MM.1S (cell line): ENCODE results near the gene RAB24.

Experiments used
- DNase-seq: peaks from one replicate; pipeline ENCODE4 v3.0.0-alpha.2; 2015
- H2AFZ ChIP-seq: fragments of 300-600 bp; sonication (generic); 2 replicates; pipeline ENCODE4 v1.6.0; 2016; ENCODE audit warnings: antibody characterized with exemption, low read length
- H3F3A ChIP-seq: fragments of 300-600 bp; sonication (generic); 2 replicates; pipeline ENCODE4 v1.6.1; 2016; ENCODE audit warnings: mild to moderate bottlenecking, antibody characterized with exemption, low read length, moderate library complexity, mixed read lengths; ENCODE audit not compliant: insufficient read depth
- H3K27ac ChIP-seq: fragments of 300-600 bp; sonication (generic); 2 replicates; pipeline ENCODE4 v1.5.1; 2016; ENCODE audit warnings: mild to moderate bottlenecking, low read length
- H3K27me3 ChIP-seq: fragments of 300-600 bp; sonication (generic); replicated peaks from 2 replicates; pipeline ENCODE4 v1.6.0; 2016; ENCODE audit warnings: low read length; ENCODE audit not compliant: insufficient read depth
- H3K36me3 ChIP-seq: fragments of 300-600 bp; sonication (generic); replicated peaks from 2 replicates; pipeline ENCODE4 v1.6.1; 2016; ENCODE audit warnings: mild to moderate bottlenecking, low read length, mixed read lengths; ENCODE audit not compliant: insufficient read depth
- H3K4me1 ChIP-seq: fragments of 300-600 bp; sonication (generic); 2 replicates; pipeline ENCODE4 v1.6.1; 2016; ENCODE audit warnings: low read length, mixed read lengths
- H3K4me2 ChIP-seq: fragments of 300-600 bp; sonication (generic); 2 replicates; pipeline ENCODE4 v1.6.0; 2016; ENCODE audit warnings: low read depth, low read length
- H3K4me3 ChIP-seq: fragments of 300-600 bp; sonication (generic); 2 replicates; pipeline ENCODE4 v1.5.1; 2016; ENCODE audit warnings: low read length, mixed read lengths
- H3K79me2 ChIP-seq: fragments of 300-600 bp; sonication (generic); 2 replicates; pipeline ENCODE4 v1.6.1; 2016; ENCODE audit warnings: mixed run types, low read length, mixed read lengths
- H3K9ac ChIP-seq: fragments of 300-600 bp; sonication (generic); 2 replicates; pipeline ENCODE4 v1.6.1; 2016; ENCODE audit warnings: low read length, mixed read lengths
- H3K9me2 ChIP-seq: fragments of 300-600 bp; sonication (generic); replicated peaks from 2 replicates; pipeline ENCODE4 v1.6.1; 2016; ENCODE audit warnings: mild to moderate bottlenecking, low read length, mixed read lengths; ENCODE audit not compliant: insufficient read depth
- H3K9me3 ChIP-seq: fragments of 300-600 bp; sonication (generic); replicated peaks from 2 replicates; pipeline ENCODE4 v1.6.1; 2016; ENCODE audit warnings: mild to moderate bottlenecking, low read length, mixed read lengths; ENCODE audit not compliant: insufficient read depth
- H4K20me1 ChIP-seq: fragments of 300-600 bp; sonication (generic); 2 replicates; pipeline ENCODE4 v1.6.1; 2016; ENCODE audit warnings: mild to moderate bottlenecking, low read length, moderate library complexity, mixed read lengths; ENCODE audit not compliant: insufficient read depth
- EZH2 ChIP-seq: fragments of 300-600 bp; sonication (generic); optimal IDR thresholded peaks from 2 replicates; pipeline ENCODE3; 2017; ENCODE audit warnings: low read depth, mild to moderate bottlenecking, antibody characterized with exemption, low read length, mixed read lengths
- EZH2phosphoT487 ChIP-seq: fragments of 300-600 bp; sonication (generic); IDR thresholded peaks from 2 replicates; pipeline ENCODE4 v1.6.1; 2018; ENCODE audit warnings: antibody characterized with exemption, low read length
- TF ChIP-seq, protein P1 (sequence below): fragments of 300-600 bp; sonication (generic); IDR thresholded peaks from 2 replicates; pipeline ENCODE4 v1.5.1; 2016; ENCODE audit warnings: antibody characterized with exemption, low read length, mixed read lengths

RAB24 gene

DNA sequence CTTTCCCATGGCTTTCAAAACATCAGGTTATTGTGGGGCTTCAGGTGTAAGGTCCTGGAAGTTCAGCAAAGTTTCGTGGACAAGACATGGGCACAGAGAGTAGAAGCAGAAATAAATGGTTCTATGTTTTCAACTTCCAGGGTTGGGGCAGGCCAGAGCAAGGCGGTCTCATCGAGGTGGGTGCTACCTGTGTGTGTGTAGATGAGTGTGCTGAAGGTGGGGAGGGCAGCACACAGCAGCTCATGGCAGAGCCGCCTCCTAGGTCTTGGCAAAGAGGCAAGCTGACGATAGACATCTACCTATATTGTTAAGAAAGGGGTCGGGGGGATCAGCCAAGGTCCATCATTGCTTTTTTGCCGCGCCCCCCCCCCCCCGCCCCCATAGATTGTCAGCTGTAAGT is 3.8 kb downstream of the RAB24 start:
- H3K79me2 ChIP-seq: peaks cover 37% of the 10 kb centered on the region
- no peak overlapping the region for H3K4me2 ChIP-seq
- H3K27me3 ChIP-seq: no peaks in the 10 kb centered on the region
- H3K27ac ChIP-seq: peak overlapping the region; percentile 93; the same call in 1 of the 2 replicates
- H4K20me1 ChIP-seq: no peaks in the 10 kb centered on the region
- no peak for DNase-seq
- H3K9me3 ChIP-seq: no peaks in the 10 kb centered on the region
- no peak overlapping the region for H3K4me3 ChIP-seq
- no peak overlapping the region for H3K9ac ChIP-seq
- TF ChIP-seq EZH2 (no peak), EZH2phosphoT487 (no peak)
- TF ChIP-seq, protein P1, sequence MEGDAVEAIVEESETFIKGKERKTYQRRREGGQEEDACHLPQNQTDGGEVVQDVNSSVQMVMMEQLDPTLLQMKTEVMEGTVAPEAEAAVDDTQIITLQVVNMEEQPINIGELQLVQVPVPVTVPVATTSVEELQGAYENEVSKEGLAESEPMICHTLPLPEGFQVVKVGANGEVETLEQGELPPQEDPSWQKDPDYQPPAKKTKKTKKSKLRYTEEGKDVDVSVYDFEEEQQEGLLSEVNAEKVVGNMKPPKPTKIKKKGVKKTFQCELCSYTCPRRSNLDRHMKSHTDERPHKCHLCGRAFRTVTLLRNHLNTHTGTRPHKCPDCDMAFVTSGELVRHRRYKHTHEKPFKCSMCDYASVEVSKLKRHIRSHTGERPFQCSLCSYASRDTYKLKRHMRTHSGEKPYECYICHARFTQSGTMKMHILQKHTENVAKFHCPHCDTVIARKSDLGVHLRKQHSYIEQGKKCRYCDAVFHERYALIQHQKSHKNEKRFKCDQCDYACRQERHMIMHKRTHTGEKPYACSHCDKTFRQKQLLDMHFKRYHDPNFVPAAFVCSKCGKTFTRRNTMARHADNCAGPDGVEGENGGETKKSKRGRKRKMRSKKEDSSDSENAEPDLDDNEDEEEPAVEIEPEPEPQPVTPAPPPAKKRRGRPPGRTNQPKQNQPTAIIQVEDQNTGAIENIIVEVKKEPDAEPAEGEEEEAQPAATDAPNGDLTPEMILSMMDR: no peak
- H3K9me2 ChIP-seq: no peaks in the 10 kb centered on the region
- H3F3A ChIP-seq: peaks cover 68% of the 10 kb centered on the region
- H2AFZ ChIP-seq: no peak overlapping the region
- no peaks in the 10 kb centered on the region for H3K36me3 ChIP-seq
- peaks cover 62% of the 10 kb centered on the region for H3K4me1 ChIP-seq

DNA sequence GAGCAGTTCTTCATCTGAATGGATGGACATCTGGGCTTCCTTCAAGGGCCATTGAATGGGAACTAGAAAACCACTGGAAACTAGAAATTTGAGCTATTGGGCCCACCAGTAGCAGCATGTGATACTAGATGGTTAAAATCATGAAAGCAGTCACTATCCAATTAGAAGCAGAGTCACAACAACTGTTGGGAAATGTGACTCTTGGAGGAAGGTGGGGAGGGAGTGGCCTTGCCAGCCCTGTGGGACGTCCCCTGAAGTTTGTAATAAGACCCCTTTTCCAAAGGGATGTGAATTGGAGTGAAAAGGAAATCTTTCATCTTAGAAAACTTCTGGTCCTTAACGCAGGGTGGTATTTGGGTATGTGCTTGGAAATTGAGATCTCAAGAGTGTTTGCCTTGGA is 5.6 kb downstream of the RAB24 start:
- no peak overlapping the region for H2AFZ ChIP-seq
- no peaks in the 10 kb centered on the region for H3K27me3 ChIP-seq
- no peaks in the 10 kb centered on the region for H4K20me1 ChIP-seq
- H3K4me1 ChIP-seq: peaks cover 62% of the 10 kb centered on the region
- no peak for DNase-seq
- TF ChIP-seq, protein P1: no peak
- TF ChIP-seq EZH2phosphoT487: no peak
- no peak for TF ChIP-seq EZH2
- no peak overlapping the region for H3K27ac ChIP-seq
- H3K79me2 ChIP-seq: peaks cover 20% of the 10 kb centered on the region
- H3K4me2 ChIP-seq: no peak overlapping the region
- H3K4me3 ChIP-seq: no peak overlapping the region
- no peaks in the 10 kb centered on the region for H3K9me3 ChIP-seq
- no peaks in the 10 kb centered on the region; the same call in 1 of the 2 replicates for H3K36me3 ChIP-seq
- no peak overlapping the region for H3K9ac ChIP-seq
- no peaks in the 10 kb centered on the region for H3K9me2 ChIP-seq
- peaks cover 59% of the 10 kb centered on the region for H3F3A ChIP-seq

DNA sequence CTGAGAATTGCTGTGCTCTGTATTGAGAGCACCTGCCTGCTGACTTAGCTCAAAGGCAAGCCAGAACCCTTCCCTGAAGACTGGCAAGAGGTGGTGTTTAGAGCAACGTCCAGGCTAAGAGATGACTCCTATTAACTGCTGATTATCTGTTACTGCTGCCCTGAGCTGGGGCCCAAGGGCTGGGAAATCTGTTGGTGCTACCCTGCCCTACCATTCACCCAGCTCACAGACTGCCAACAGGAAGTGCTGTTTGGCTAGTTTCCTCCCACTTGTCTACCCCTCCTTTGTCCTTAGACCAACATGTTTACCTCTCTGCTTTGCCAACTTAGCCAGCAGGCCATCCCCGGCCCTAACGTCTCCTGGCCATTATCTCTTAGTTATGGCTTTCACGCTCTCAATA is 6.9 kb downstream of the RAB24 start:
- peaks cover 54% of the 10 kb centered on the region for H3F3A ChIP-seq
- H3K9me3 ChIP-seq: no peaks in the 10 kb centered on the region
- H3K27ac ChIP-seq: peak overlapping the region; percentile 78
- H3K4me1 ChIP-seq: peaks cover 57% of the 10 kb centered on the region
- TF ChIP-seq, protein P1: no peak
- TF ChIP-seq EZH2: no peak
- TF ChIP-seq EZH2phosphoT487: no peak
- peaks cover 6% of the 10 kb centered on the region; the same call in 1 of the 2 replicates for H3K79me2 ChIP-seq
- DNase-seq: peak; percentile 53
- H2AFZ ChIP-seq: no peak overlapping the region
- H4K20me1 ChIP-seq: no peaks in the 10 kb centered on the region
- H3K9ac ChIP-seq: peak overlapping the region; percentile 29; the same call in 1 of the 2 replicates
- no peaks in the 10 kb centered on the region for H3K27me3 ChIP-seq
- no peaks in the 10 kb centered on the region; the same call in 1 of the 2 replicates for H3K36me3 ChIP-seq
- H3K4me2 ChIP-seq: peak overlapping the region; percentile 42
- no peak overlapping the region for H3K4me3 ChIP-seq
- H3K9me2 ChIP-seq: no peaks in the 10 kb centered on the region
